Chondrocyte (in vitro differentiated cells): ENCODE data around the gene SNHG17. TPM values are rescaled to one million over a fixed set of nuclear protein-coding genes. Genes with fewer than 3 reads are reported as not detected.
"Not testable (repeated sequence)": the region's sequence is repeated elsewhere in the genome, so short reads cannot be mapped to it uniquely, and the experiment has no call there.

Source experiments
- DNase-seq: peaks from one replicate; pipeline ENCODE4 v3.0.0; 2021; ENCODE audit warnings: mixed read lengths, low spot score
- H3K27ac Mint-ChIP-seq: one replicate; pipeline ENCODE4 v1.8.0; 2021; ENCODE audit warnings: mild to moderate bottlenecking, moderate library complexity, mixed read lengths; ENCODE audit not compliant: unreplicated experiment
- H3K27me3 Mint-ChIP-seq: 2 replicates; pipeline ENCODE4 v1.8.0; 2021; ENCODE audit warnings: low read depth, mixed read lengths
- H3K36me3 Mint-ChIP-seq: 2 replicates; pipeline ENCODE4 v1.8.0; 2021; ENCODE audit warnings: low read depth, mixed read lengths
- H3K4me1 Mint-ChIP-seq: 2 replicates; pipeline ENCODE4 v1.8.0; 2021; ENCODE audit warnings: low read depth, mild to moderate bottlenecking, mixed read lengths
- H3K4me3 Mint-ChIP-seq: one replicate; pipeline ENCODE4 v1.8.0; 2021; ENCODE audit warnings: mild to moderate bottlenecking, moderate library complexity, mixed read lengths; ENCODE audit not compliant: unreplicated experiment
- H3K9me3 Mint-ChIP-seq: 2 replicates; pipeline ENCODE4 v1.8.0; 2021; ENCODE audit warnings: low read depth, mixed read lengths
- CTCF ChIP-seq: fragments of 200-600 bp; sonication (generic); IDR thresholded peaks from 2 replicates; pipeline ENCODE4 v1.5.0; 2021; ENCODE audit warnings: antibody characterized with exemption, mild to moderate bottlenecking, moderate library complexity
- total RNA-seq: library from RNA; stranded (reverse); gene quantifications from 3 replicates; pipeline ENCODE4 v1.2.1, GENCODE V29; 2021

The SNHG17 gene
- total RNA-seq, 1 donor from 2014 or later: 24.1 TPM

- Mint-ChIP-seq H3K9me3 (peaks cover 2% of the 10 kb centered on the region), H3K4me1 (no peaks in the 10 kb centered on the region), H3K27ac (no peak overlapping the region), H3K27me3 (no peaks in the 10 kb centered on the region), H3K4me3 (no peak overlapping the region), H3K36me3 (peaks cover 20% of the 10 kb centered on the region)
- TF ChIP-seq CTCF: no peak
- DNase-seq: no peak
These were observed 22.1 kb downstream of the SNHG17 start for GRCh38 chr20:38412877-38413577.

GRCh38 chr20:38407822-38408221 lies 27.3 kb downstream of the SNHG17 start:
- H3K9me3 Mint-ChIP-seq, H3K27me3 Mint-ChIP-seq, H3K4me3 Mint-ChIP-seq, H3K36me3 Mint-ChIP-seq, DNase-seq, H3K4me1 Mint-ChIP-seq, H3K27ac Mint-ChIP-seq: not testable (repeated sequence)

- Mint-ChIP-seq H3K4me1 (no peaks in the 10 kb centered on the region), H3K36me3 (peaks cover 3% of the 10 kb centered on the region), H3K27me3 (no peaks in the 10 kb centered on the region), H3K4me3 (no peak overlapping the region), H3K27ac (no peak overlapping the region), H3K9me3 (peaks cover 4% of the 10 kb centered on the region)
- no peak for DNase-seq
- no peak for TF ChIP-seq CTCF
These were observed 27.8 kb downstream of the SNHG17 start for GRCh38 chr20:38407321-38407720.

GRCh38 chr20:38406476-38406875 lies 28.7 kb downstream of the SNHG17 start:
- Mint-ChIP-seq H3K4me3 (no peak overlapping the region), H3K27ac (no peak overlapping the region), H3K9me3 (peaks cover 4% of the 10 kb centered on the region), H3K27me3 (no peaks in the 10 kb centered on the region), H3K36me3 (no peaks in the 10 kb centered on the region), H3K4me1 (no peaks in the 10 kb centered on the region)
- DNase-seq: no peak
- TF ChIP-seq CTCF: no peak

- H3K9me3 Mint-ChIP-seq: peaks cover 4% of the 10 kb centered on the region
- no peak for DNase-seq
- no peaks in the 10 kb centered on the region for H3K36me3 Mint-ChIP-seq
- TF ChIP-seq CTCF: no peak
- no peaks in the 10 kb centered on the region for H3K27me3 Mint-ChIP-seq
- no peak overlapping the region for H3K27ac Mint-ChIP-seq
- no peaks in the 10 kb centered on the region for H3K4me1 Mint-ChIP-seq
- no peak overlapping the region for H3K4me3 Mint-ChIP-seq
These were observed 30.0 kb downstream of the SNHG17 start for GRCh38 chr20:38405132-38405531.

GRCh38 chr20:38404016-38404415 lies 31.1 kb downstream of the SNHG17 start:
- H3K36me3 Mint-ChIP-seq: no peaks in the 10 kb centered on the region
- no peak for DNase-seq
- no peaks in the 10 kb centered on the region for H3K27me3 Mint-ChIP-seq
- H3K4me1 Mint-ChIP-seq: no peaks in the 10 kb centered on the region
- H3K27ac Mint-ChIP-seq: no peak overlapping the region
- H3K4me3 Mint-ChIP-seq: no peak overlapping the region
- no peak for TF ChIP-seq CTCF
- H3K9me3 Mint-ChIP-seq: peaks cover 4% of the 10 kb centered on the region
